ENCODE measurements around the gene M1AP.

M1AP gene

GRCh38 chr2:74575320-74575719, 72.8 kb downstream of the M1AP start:
- no peak for TF ChIP-seq CTCF (IDR thresholded peaks at IDR 0.05; ENCODE audit: low read depth, low read length, missing control alignments)
- in situ Hi-C loops (cut with HindIII; ENCODE audit: low sequenced_read_pairs) = loop anchor here (5.0 kb wide), 1 partner anchor 83 kb away; no protein-coding TSS in a partner anchor
- no peak overlapping the region for H3K4me3 ChIP-seq (ENCODE audit: low read depth, low read length)
- no peak for DNase-seq (ENCODE audit: low read depth)

- DNase-seq (ENCODE audit: low read depth) = no peak
- H3K4me3 ChIP-seq (ENCODE audit: low read depth, low read length) = no peak overlapping the region
- in situ Hi-C loops (cut with HindIII; ENCODE audit: low sequenced_read_pairs) = no loop called here
- no peak for TF ChIP-seq CTCF (IDR thresholded peaks at IDR 0.05; ENCODE audit: low read depth, low read length, missing control alignments)
Measured at GRCh38 chr2:74573747-74574562, 74.2 kb downstream of the M1AP start.

GRCh38 chr2:74572178-74572925, 75.8 kb downstream of the M1AP start:
- no peak for TF ChIP-seq CTCF (IDR thresholded peaks at IDR 0.05; ENCODE audit: low read depth, low read length, missing control alignments)
- no peak overlapping the region for H3K4me3 ChIP-seq (ENCODE audit: low read depth, low read length)
- in situ Hi-C loops (cut with HindIII; ENCODE audit: low sequenced_read_pairs) = no loop called here
- no peak for DNase-seq (ENCODE audit: low read depth)

- no peak overlapping the region for H3K4me3 ChIP-seq (ENCODE audit: low read depth, low read length)
- DNase-seq (ENCODE audit: low read depth) = no peak
- no peak for TF ChIP-seq CTCF (IDR thresholded peaks at IDR 0.05; ENCODE audit: low read depth, low read length, missing control alignments)
- in situ Hi-C loops (cut with HindIII; ENCODE audit: low sequenced_read_pairs) = no loop called here
Measured at GRCh38 chr2:74571058-74571457, 77.1 kb downstream of the M1AP start.

GRCh38 chr2:74569686-74570085, 78.4 kb downstream of the M1AP start:
- in situ Hi-C loops (cut with HindIII; ENCODE audit: low sequenced_read_pairs) = no loop called here
- no peak for TF ChIP-seq CTCF (IDR thresholded peaks at IDR 0.05; ENCODE audit: low read depth, low read length, missing control alignments)
- H3K4me3 ChIP-seq (ENCODE audit: low read depth, low read length) = no peak overlapping the region
- DNase-seq (ENCODE audit: low read depth) = no peak

- in situ Hi-C loops (cut with HindIII; ENCODE audit: low sequenced_read_pairs) = no loop called here
- TF ChIP-seq CTCF (IDR thresholded peaks at IDR 0.05; ENCODE audit: low read depth, low read length, missing control alignments) = no peak
- no peak for DNase-seq (ENCODE audit: low read depth)
- H3K4me3 ChIP-seq (ENCODE audit: low read depth, low read length) = no peak overlapping the region
Measured at GRCh38 chr2:74567881-74568280, 80.2 kb downstream of the M1AP start.

Data from astrocyte of the cerebellum (primary cell).